ENCODE data around the gene REM1. TPM values are rescaled to one million over a fixed set of nuclear protein-coding genes. Genes with fewer than 3 reads are reported as not detected.

The REM1 gene
- total RNA-seq, 1 experiment from 2014 or later: not detected

DNA sequence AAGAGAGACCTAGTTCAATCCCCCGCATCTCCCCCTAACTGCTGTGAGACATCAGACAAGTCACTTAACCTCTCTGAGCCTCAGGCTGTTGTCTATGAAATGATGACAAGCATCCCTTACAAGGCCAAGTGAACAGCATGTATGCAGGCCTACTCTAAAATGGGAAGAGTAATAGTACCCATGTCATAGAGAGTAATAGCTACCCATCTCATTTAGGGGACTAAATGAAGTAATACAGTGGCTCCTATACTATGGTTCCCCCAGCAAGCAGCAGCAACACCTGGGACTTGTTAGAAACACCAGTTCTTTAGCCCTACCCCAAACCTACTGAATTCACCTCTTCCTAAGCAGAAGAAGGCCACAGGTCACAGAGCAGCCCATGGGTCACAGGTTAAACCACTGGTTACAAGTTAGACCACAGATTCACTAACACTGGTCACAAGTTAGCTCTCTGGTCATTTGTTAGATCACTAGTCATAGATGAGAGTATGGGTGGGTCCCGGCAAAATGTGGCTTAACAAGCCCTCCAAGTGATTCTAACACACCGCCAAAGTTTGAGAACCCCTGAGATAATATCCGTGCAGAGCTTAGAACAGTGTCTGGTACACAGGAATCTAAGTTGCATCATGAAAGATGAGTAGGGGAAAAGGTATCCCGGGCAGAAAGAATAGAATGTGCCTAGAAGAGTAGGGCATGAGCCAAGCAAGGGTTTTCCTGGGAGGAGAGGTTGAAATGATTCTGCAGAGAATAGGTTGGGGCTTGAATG lies 1.6 kb upstream of the REM1 start:
- no peaks in the 10 kb centered on the region for H3K36me3 ChIP-seq
- H3K4me3 ChIP-seq: no peak overlapping the region
- no peaks in the 10 kb centered on the region for H3K9me3 ChIP-seq (replicated peaks)
- H3K27me3 ChIP-seq: no peaks in the 10 kb centered on the region
- H3K4me1 ChIP-seq: no peaks in the 10 kb centered on the region
- no peak overlapping the region for H3K27ac ChIP-seq
- no peak for DNase-seq

DNA sequence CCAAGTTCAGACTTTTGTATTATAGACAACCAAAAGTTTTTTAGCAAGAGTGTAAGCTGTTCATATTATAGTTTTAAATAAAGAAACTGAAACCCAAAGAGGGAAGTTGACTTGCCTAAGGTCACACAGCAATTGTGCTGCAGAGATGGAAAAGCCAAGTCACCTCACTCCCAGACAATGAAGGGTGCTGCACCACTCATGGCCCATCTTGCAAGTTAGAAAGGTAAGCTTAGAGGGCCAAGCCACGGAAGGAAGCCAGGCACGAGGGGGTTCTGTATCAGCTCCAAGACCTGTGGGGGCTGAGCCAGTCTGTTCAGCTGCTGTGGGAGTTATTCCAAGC lies 1.0 kb upstream of the REM1 start:
- Histone ChIP-seq H3K36me3 (no peaks in the 10 kb centered on the region), H3K4me3 (no peak overlapping the region), H3K4me1 (no peaks in the 10 kb centered on the region), H3K27me3 (no peaks in the 10 kb centered on the region), H3K27ac (no peak overlapping the region), H3K9me3 (replicated peaks) (no peaks in the 10 kb centered on the region)
- DNase-seq: no peak

DNA sequence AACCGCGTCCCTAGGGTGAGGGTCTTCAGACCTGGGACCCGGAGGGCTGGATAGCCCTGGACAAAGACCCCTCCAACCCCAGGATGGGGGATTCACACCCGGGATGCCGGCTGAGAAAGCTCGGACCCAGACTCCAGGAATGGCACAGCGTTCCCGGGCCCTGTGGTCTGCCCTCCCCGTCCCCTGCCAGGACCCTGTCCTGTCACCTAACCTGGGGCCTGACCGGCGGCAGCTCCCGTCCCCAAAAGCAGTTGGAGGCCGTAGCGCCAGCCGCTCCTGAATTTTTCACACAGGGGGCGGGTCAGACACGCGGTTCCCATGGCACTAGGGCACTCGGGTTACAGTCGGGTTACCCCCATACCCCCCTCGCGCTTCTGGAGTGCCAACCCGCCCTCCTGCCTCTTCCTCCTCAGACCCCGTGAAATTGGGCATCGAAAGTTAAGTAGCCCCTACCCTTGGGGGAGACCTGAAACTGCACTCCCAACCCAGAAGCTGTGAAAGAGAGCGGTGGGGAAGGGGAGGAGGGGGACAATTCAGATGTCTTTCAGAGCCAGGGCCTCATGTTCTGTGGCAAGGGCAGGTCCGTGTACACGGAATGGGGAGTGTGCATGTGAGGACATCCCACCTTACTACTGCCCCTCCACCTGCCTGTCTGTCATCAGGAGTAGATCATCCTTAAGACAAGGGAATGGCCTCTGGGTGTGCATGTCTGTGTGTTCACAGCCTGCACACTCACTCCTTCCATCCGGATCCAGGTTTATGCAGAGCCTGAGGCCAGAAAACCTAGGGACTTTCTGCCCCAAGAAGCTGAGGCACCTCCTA lies 595 bp downstream of the REM1 start:
- no peak overlapping the region for H3K4me3 ChIP-seq
- no peaks in the 10 kb centered on the region for H3K36me3 ChIP-seq
- no peaks in the 10 kb centered on the region for H3K4me1 ChIP-seq
- H3K27me3 ChIP-seq: no peaks in the 10 kb centered on the region
- DNase-seq: no peak
- H3K9me3 ChIP-seq (replicated peaks): no peaks in the 10 kb centered on the region
- H3K27ac ChIP-seq: no peak overlapping the region

DNA sequence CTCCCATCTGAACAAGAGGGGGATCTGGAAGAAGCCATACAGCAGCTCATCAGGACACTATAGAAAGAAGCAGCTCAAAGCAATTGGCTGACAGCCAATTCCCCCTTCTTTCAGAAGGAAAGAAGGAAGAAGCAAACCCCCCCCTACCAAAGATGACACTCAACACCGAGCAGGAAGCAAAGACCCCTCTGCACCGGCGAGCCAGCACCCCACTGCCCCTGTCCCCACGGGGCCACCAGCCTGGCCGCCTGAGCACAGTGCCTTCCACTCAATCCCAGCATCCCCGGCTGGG lies 1.2 kb downstream of the REM1 start:
- peaks cover 1% of the 10 kb centered on the region; the same call in 1 of the 2 replicates for H3K27me3 ChIP-seq
- no peak overlapping the region for H3K27ac ChIP-seq
- H3K9me3 ChIP-seq (replicated peaks): no peaks in the 10 kb centered on the region
- no peak for DNase-seq
- H3K4me3 ChIP-seq: no peak overlapping the region
- no peaks in the 10 kb centered on the region for H3K36me3 ChIP-seq
- H3K4me1 ChIP-seq: no peaks in the 10 kb centered on the region

DNA sequence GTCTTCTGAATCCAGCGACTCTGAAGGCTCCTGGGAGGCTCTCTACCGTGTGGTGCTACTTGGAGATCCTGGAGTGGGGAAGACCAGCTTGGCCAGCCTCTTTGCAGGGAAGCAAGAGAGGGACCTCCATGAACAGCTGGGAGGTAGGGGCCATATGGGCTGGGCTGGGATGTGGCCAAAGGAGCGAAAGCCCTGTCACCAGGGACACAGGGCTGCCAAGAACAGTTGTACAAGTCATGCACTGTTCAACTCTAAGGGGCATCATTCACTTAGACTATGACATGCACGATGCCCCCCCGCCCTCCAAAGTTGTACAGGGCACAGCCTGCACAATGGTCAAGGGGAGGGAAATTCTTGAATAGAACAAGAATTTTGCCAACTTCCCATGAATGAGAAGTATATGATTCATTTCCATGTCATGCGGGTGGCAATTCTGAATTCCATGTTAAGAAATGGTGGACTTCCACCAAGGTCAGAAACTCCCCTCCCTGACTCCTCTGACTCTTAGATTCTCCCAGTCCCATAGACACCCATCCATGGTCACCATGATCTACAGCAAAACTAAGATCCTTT lies 1.6 kb downstream of the REM1 start:
- peaks cover 4% of the 10 kb centered on the region; the same call in 1 of the 2 replicates for H3K27me3 ChIP-seq
- DNase-seq: no peak

DNA sequence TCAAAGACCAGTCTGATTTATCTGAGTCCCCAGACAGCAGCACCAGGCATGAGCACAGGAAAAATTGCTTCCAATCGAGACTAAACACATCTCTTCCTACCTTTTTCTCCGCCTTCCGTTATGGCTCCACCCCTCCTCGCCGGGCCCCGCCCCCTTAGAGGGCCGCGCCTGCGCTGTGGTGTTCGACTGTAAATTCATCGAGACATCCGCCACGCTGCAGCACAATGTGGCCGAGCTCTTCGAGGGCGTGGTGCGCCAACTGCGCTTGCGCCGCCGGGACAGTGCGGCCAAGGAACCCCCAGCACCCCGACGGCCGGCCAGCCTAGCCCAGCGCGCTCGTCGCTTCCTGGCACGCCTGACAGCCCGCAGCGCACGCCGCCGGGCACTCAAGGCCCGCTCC lies 8.9 kb downstream of the REM1 start:
- Histone ChIP-seq H3K36me3 (no peaks in the 10 kb centered on the region), H3K4me1 (no peaks in the 10 kb centered on the region), H3K9me3 (replicated peaks) (no peaks in the 10 kb centered on the region), H3K27me3 (peaks cover 21% of the 10 kb centered on the region), H3K4me3 (no peak overlapping the region), H3K27ac (no peak overlapping the region)
- DNase-seq: no peak

More for the DNA sequence above, 1.6 kb downstream of the REM1 start:
- no peak overlapping the region for H3K4me3 ChIP-seq
- no peak overlapping the region for H3K27ac ChIP-seq
- H3K9me3 ChIP-seq (replicated peaks): no peaks in the 10 kb centered on the region
- H3K4me1 ChIP-seq: no peaks in the 10 kb centered on the region
- H3K36me3 ChIP-seq: no peaks in the 10 kb centered on the region

DNA sequence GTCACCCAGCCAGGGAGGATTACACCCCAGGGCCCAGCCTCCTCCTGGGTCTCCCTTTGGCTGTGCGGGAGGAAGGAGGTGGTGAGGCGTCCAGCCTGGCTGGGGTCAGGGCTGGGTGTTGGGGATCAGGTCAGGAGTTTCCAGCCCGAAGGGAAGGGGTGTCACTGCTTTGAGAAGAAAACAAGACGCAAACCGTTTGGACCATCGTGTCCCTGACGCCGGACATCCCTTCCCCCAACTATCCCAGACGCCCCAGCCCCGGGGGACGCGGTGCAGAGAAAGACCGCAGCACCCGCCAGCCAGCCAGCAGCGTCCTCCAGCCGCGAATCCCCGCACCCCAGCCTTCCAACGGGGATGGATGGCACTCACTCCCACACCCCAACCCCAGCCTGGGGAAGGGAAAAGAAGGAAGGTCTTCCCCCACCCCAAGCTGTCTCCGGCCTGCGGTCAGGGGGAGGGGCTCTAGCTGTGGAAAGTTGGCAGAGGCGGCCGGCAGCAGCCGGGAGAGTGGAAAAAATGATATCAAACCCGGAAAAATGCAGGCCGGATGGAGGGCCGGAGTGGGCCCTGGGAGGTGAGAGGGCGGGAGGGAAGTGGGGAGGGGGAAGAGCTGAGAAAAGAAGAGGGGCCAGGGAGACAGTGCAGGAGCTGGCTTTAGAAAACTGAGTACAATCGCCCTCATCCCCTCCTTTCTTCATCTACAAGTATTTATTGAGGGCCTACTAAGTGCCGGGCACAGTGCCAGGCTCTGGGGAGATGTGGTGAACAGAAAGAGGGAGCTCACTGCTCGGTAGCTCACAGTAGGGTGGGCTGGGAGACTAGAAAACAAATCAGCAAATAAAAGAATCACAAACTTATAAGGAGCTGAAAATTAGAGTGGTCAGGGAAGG lies 10.6 kb downstream of the REM1 start:
- DNase-seq: peak in 1 of 2 experiments; percentile 22
- no peak overlapping the region for H3K4me3 ChIP-seq

DNA sequence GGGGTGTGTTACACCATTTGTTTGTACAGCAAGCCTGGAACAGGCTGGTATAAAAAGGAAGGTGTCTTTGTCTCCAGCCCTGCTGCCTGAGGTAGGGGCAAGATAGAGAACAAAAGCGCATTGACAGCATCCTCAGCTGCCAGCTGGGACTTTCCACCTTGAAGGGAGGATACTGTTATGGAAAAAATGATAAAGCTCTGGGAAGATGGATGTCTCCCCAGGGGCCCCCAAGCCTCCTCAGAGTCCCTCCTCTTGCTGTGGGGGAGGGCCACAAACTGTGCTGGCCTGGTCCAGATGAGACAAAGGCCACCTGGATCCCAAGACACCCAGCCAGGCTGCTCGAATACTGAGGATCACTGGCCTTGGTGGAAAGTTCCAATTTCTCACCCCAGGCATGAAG lies 13.0 kb downstream of the REM1 start:
- Histone ChIP-seq H3K4me3 (no peak overlapping the region), H3K4me1 (no peaks in the 10 kb centered on the region), H3K27ac (no peak overlapping the region), H3K27me3 (peaks cover 16% of the 10 kb centered on the region), H3K9me3 (replicated peaks) (no peaks in the 10 kb centered on the region), H3K36me3 (no peaks in the 10 kb centered on the region)
- DNase-seq: no peak

More for the DNA sequence above, 10.6 kb downstream of the REM1 start:
- Histone ChIP-seq H3K27me3 (peaks cover 21% of the 10 kb centered on the region), H3K36me3 (no peaks in the 10 kb centered on the region), H3K4me1 (no peaks in the 10 kb centered on the region), H3K27ac (no peak overlapping the region), H3K9me3 (replicated peaks) (no peaks in the 10 kb centered on the region)

DNA sequence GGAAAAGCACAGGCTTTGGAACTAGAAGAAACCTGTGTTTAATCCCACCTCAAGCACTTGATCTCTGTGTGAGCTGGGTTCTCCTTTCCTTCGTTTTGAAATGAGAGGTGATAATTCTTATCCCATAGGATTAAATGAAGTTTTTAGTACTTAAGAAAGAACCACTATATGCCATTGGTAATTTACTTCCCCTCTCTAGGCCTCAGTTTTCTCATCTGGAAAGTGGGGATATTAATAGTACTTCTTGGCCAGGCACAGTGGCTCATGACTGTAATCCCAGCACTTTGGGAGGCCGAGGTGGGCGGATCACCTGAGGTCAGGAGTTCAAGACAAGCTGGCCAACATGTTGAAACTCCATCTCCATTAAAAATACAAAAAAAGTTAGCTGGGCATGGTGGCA lies 14.1 kb downstream of the REM1 start:
- Histone ChIP-seq H3K4me1 (no peaks in the 10 kb centered on the region), H3K27ac (no peak overlapping the region), H3K36me3 (no peaks in the 10 kb centered on the region), H3K9me3 (replicated peaks) (0 out of 2 replicates have a peak, but pooled peaks cover 3% of the 10 kb centered on the region), H3K4me3 (no peak overlapping the region), H3K27me3 (peaks cover 15% of the 10 kb centered on the region)
- DNase-seq: no peak

DNA sequence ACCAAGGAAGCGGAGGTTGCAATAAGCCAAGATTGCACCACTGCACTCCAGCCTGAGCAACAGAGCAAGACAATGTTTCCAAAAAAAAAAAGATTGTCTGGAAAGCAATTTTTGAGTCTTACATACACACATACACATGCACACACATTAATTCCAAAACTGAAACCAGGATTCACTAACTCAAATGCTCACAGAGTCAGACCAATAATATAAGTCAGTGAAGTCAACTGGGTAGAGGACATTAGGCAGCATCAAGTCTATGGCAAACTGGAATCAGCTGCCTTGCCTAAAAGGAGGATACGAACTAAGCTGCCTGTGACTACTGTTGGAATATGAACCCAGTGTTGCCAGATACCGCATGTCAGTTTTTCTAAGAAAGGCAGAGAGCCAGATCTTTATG lies 15.7 kb downstream of the REM1 start:
- peaks cover 8% of the 10 kb centered on the region; the same call in 1 of the 2 replicates for H3K27me3 ChIP-seq
- H3K4me1 ChIP-seq: no peaks in the 10 kb centered on the region

DNA sequence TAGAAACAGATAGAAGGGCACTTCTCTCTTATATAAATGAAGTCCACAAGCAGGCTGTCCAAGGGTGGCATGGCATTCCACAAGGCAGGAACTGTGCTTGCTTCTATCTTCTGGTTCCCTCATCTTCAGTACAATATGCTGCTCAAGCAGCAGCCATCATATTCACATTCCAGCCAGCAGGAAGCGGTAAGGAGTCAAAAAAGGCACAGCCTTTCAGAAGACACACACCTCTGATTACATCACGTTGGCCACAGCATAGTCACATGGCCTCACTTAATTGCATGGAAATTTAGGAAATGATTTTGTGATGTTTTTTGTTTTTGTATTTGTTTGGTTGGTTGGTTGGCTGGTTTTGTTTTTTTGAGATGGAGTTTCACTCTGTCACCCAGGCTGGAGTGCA lies 19.0 kb downstream of the REM1 start:
- Histone ChIP-seq H3K27ac (no peak overlapping the region), H3K4me3 (no peak overlapping the region), H3K36me3 (no peaks in the 10 kb centered on the region), H3K4me1 (no peaks in the 10 kb centered on the region; the same call in 1 of the 2 replicates), H3K27me3 (no peaks in the 10 kb centered on the region; the same call in 1 of the 2 replicates), H3K9me3 (replicated peaks) (0 out of 2 replicates have a peak, but pooled peaks cover 3% of the 10 kb centered on the region)
- peak; percentile 34 to 51 for DNase-seq

More for the DNA sequence above, 15.7 kb downstream of the REM1 start:
- no peak for DNase-seq
- Histone ChIP-seq H3K27ac (no peak overlapping the region), H3K36me3 (no peaks in the 10 kb centered on the region), H3K4me3 (no peak overlapping the region), H3K9me3 (replicated peaks) (0 out of 2 replicates have a peak, but pooled peaks cover 3% of the 10 kb centered on the region)

DNA sequence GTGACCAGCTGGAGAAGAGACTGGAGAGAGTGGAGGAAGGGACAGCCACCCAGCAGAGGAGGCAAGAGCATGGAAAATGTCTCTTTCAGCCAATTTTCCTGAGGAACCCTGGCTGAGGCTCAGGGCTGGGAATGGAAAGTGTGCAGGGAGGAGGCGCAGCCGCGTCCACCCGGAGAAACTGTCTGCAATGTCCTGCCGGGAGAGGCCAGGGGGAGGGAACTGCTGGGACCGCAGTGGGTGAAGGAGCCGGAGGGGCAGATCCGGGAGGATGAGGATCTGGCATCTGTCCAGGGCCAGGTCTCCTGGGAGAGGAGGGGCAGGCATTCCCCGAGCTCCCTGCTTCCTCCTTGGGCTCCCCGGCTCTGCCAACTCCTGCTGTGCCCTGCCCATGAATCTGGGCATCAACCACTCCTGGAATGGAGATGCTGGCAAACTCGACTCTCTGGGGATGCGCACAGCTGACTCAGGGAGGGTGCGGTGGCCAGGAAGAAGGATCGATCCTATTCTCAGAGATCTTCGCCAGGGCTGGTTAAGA lies 21.7 kb downstream of the REM1 start:
- H3K36me3 ChIP-seq: no peaks in the 10 kb centered on the region
- H3K4me1 ChIP-seq: no peaks in the 10 kb centered on the region; the same call in 1 of the 2 replicates
- H3K27me3 ChIP-seq: no peaks in the 10 kb centered on the region; the same call in 1 of the 2 replicates
- no peak overlapping the region for H3K4me3 ChIP-seq
- peak; percentile 59 to 63 for DNase-seq
- H3K9me3 ChIP-seq (replicated peaks): 0 out of 2 replicates have a peak, but pooled peaks cover 3% of the 10 kb centered on the region
- H3K27ac ChIP-seq: no peak overlapping the region

DNA sequence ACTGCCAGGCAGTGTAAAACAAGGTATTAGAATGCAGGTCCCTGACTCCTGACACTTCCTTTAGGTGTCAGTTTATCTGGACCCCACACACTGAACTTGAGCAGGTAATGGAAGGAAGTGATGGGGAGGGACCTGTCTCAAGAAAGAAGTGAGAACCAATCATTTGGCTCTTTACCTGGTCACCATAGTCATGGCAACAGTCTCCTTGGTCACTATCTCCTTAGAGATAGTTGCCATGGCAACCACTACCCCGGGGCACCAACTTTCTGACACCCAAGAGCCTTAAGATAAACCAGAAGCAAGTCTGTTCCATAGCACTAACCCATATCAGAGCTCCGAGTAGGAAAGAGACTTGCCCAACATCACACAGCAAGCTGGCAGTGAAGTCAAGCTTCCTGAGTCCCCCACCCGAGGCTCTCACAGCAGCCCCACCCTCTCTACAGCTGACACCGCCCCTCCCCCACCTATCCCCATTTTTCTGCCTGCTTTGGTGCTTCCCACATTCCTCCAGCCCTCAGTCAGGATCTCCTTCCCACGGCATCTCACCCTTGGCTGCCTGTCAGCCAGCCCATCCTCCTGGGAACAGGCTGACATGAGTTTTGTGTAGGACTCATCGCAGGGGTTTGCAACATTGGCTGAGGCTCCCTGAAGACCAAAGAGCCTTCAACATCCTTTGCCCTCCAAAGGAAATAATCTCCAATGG lies 22.9 kb downstream of the REM1 start:
- H3K9me3 ChIP-seq (replicated peaks): 0 out of 2 replicates have a peak, but pooled peaks cover 3% of the 10 kb centered on the region
- no peak overlapping the region for H3K4me3 ChIP-seq
- H3K36me3 ChIP-seq: no peaks in the 10 kb centered on the region
- no peaks in the 10 kb centered on the region; the same call in 1 of the 2 replicates for H3K27me3 ChIP-seq
- H3K27ac ChIP-seq: no peak overlapping the region
- H3K4me1 ChIP-seq: no peaks in the 10 kb centered on the region; the same call in 1 of the 2 replicates
- DNase-seq: no peak

Data from SJCRH30 (cell line).